Skeletal muscle satellite cell (primary cell): ENCODE results near the gene ICA1L.

Experiments
- H3K27me3 ChIP-seq: 2 replicates; pipeline ENCODE4 v1.7.0; 2013; ENCODE audit warnings: low read length; ENCODE audit not compliant: control insufficient read depth, insufficient read depth
- H3K36me3 ChIP-seq: 2 replicates; pipeline ENCODE4 v1.7.0; 2013; ENCODE audit warnings: mild to moderate bottlenecking, control low read depth, low read length; ENCODE audit not compliant: insufficient read depth
- H3K4me1 ChIP-seq: 2 replicates; pipeline ENCODE4 v1.7.0; 2013; ENCODE audit warnings: low read length; ENCODE audit not compliant: control insufficient read depth, insufficient read depth
- H3K4me2 ChIP-seq: 2 replicates; pipeline ENCODE4 v1.7.0; 2013; ENCODE audit warnings: mild to moderate bottlenecking, low read length
- H3K4me3 ChIP-seq: 2 replicates; pipeline ENCODE4 v1.7.0; 2013; ENCODE audit warnings: low read length
- H3K9ac ChIP-seq: 2 replicates; pipeline ENCODE4 v1.7.0; 2013; ENCODE audit warnings: mild to moderate bottlenecking, low read depth, low read length, moderate library complexity
- H3K9me3 ChIP-seq: replicated peaks from 2 replicates; pipeline ENCODE4 v1.7.0; 2013; ENCODE audit warnings: mild to moderate bottlenecking, control low read depth, low read length

Gene ICA1L

DNA sequence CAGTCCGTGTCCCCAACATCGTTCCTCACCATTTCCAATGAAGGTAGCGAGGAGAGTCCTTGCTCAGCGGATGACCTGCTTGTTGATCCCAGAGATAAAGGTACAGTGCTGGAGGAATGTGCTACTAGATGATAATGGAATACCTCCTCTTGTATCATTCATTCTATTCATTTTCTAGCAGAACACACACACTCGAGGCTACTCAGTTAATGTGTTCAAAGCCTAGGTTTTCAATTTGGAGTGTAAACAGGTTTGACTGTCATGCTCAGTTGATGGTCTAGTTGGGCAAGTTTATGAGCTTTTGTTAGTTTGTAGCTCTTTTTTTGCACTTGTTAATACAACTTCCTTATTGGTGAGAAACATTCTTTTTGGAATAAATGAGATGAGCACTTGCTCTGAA, 114.2 kb downstream of the ICA1L start:
- no peak overlapping the region for H3K9ac ChIP-seq

DNA sequence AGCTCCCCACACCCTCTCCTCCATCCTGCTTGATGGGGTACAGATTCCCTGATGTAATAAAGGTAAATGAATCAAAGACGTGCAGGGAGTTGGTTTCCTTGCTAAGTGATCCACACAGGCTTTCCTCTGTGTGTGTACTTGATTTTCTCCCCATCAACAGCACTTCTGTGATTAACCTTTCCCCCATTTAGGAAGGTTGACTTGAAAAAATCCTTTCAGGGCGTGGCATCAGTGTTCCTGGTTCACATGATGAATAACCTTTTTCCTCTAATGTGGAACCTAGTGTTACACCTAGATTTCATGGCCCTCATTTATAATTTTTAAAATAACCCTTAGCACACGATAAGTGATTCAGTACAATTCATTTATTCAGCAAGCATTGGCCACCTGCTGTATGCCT, 115.0 kb downstream of the ICA1L start:
- Histone ChIP-seq H3K36me3 (no peaks in the 10 kb centered on the region), H3K4me2 (no peak overlapping the region), H3K4me1 (no peaks in the 10 kb centered on the region), H3K4me3 (no peak overlapping the region), H3K9ac (no peak overlapping the region), H3K9me3 (no peaks in the 10 kb centered on the region), H3K27me3 (no peaks in the 10 kb centered on the region)

More for the DNA sequence above, 114.2 kb downstream of the ICA1L start:
- Histone ChIP-seq H3K36me3 (no peaks in the 10 kb centered on the region), H3K4me2 (no peak overlapping the region), H3K27me3 (no peaks in the 10 kb centered on the region), H3K9me3 (no peaks in the 10 kb centered on the region), H3K4me1 (no peaks in the 10 kb centered on the region), H3K4me3 (no peak overlapping the region)

DNA sequence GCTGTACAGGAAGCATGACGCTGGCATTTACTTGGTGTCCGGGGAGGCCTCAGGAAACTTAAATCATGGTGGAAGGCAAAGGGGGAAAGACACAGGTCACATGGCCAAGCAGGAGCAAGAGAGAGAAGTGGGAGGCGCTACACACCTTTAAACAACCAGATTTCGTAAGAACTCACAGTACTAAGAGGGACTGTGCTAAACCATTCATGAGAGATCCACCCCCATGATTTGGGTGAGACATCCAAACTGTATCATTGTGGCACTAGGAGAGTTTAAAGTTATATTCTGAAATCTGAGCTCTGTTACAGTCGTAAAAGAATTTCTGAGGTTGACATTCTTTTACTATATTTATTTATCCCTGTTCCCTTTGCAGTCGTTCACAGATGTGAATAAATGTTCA, 116.6 kb downstream of the ICA1L start:
- no peaks in the 10 kb centered on the region for H3K9me3 ChIP-seq
- no peaks in the 10 kb centered on the region for H3K36me3 ChIP-seq
- no peak overlapping the region for H3K4me2 ChIP-seq
- no peaks in the 10 kb centered on the region for H3K27me3 ChIP-seq
- no peak overlapping the region for H3K9ac ChIP-seq
- H3K4me1 ChIP-seq: no peaks in the 10 kb centered on the region
- no peak overlapping the region for H3K4me3 ChIP-seq

DNA sequence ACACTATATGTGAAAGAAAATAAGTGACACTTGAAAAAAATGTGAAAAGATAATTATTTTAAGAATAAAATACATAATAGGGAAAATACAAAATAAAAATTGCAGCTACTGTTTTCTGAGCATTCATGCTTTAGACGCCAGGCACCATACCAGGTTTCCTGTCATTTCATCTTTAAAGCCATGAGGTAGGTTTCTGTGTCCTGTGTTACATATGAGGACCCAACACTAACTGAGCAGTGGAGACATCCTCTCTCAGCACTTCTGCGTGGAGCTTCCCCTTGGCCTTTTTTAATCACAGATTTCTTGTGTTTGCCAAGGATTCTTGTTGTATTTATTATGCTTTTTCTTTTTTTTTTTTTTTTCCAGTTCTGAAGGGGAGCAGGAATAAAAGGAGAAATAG, 119.5 kb downstream of the ICA1L start:
- Histone ChIP-seq H3K36me3 (no peaks in the 10 kb centered on the region), H3K4me3 (no peak overlapping the region), H3K4me1 (no peaks in the 10 kb centered on the region), H3K4me2 (no peak overlapping the region), H3K9me3 (no peaks in the 10 kb centered on the region), H3K27me3 (no peaks in the 10 kb centered on the region), H3K9ac (no peak overlapping the region)

DNA sequence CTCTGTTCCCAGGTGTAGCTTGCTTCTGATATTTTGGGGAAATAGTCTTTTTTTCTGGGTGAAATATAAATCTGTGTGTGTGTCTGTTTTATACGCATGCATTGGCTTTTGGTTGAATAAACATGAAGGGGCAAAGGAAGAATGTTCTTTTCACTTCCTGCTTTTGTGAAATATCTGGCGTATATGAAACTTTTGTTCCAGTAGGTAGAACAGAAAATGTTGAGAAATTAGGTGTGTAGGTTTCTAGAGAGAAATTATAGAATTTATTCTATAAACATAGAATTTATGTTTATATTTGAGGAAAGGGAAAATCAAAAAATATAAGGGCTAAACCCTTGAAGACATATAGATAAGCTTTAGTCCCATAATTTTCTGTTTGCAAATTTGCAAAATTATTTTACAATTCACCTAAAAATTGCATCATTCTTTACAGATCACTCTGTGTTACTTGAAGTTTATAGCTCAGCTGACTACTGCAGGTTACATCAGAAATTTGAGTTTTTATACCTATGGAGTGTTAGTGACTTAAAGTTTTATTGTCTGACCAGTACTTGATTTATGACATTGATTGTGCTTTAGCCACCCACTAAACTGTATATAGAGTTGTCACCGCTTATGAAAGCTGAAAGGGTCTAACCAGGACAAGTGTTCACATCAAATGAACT, 120.7 kb downstream of the ICA1L start:
- Histone ChIP-seq H3K4me1 (no peaks in the 10 kb centered on the region), H3K9me3 (no peaks in the 10 kb centered on the region), H3K27me3 (no peaks in the 10 kb centered on the region), H3K4me2 (no peak overlapping the region), H3K9ac (no peak overlapping the region), H3K36me3 (no peaks in the 10 kb centered on the region), H3K4me3 (no peak overlapping the region)

DNA sequence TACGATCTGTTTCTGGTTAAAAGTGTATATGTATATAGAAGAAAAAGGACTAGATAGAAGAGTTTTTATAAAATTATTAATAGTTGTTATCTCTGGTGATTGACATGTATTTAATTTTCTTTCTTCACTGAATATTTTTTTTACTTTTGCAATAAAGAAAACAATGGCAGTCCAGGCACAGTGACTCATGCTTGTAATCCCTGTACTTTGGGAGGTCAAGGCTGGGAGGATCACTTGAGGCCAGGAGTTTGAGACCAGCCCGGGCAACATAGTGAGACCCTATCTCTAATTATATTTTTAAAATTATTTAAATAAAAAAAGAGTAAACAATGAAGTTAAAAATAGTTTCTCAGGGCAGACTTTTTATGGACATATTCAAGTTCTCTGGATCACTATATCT, 122.1 kb downstream of the ICA1L start:
- Histone ChIP-seq H3K9me3 (no peaks in the 10 kb centered on the region), H3K4me2 (no peak overlapping the region), H3K27me3 (no peaks in the 10 kb centered on the region), H3K9ac (no peak overlapping the region), H3K4me1 (no peaks in the 10 kb centered on the region), H3K36me3 (no peaks in the 10 kb centered on the region), H3K4me3 (no peak overlapping the region)

DNA sequence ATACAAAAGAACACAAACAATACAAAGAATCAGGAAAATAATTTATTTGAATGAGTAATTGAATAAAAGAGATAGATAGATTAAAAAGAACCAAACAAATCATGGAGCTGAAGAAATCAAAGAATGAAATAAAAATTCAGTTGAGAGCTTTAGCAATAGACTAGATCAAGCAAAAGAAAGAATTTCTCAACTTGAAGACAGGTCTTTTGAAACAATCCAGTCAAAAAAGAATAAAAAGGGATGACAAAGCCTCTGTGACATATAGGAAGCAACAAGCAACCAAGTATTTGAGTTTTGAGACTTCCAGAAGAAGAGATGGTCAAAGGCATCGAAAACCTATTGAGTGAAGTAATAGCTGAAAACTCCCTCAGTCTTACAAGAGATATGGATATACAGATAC, 128.0 kb downstream of the ICA1L start:
- H3K4me2 ChIP-seq: no peak overlapping the region
- H3K4me1 ChIP-seq: no peaks in the 10 kb centered on the region
- no peak overlapping the region for H3K4me3 ChIP-seq
- H3K27me3 ChIP-seq: no peaks in the 10 kb centered on the region
- H3K9me3 ChIP-seq: no peaks in the 10 kb centered on the region
- no peak overlapping the region for H3K9ac ChIP-seq
- H3K36me3 ChIP-seq: no peaks in the 10 kb centered on the region

DNA sequence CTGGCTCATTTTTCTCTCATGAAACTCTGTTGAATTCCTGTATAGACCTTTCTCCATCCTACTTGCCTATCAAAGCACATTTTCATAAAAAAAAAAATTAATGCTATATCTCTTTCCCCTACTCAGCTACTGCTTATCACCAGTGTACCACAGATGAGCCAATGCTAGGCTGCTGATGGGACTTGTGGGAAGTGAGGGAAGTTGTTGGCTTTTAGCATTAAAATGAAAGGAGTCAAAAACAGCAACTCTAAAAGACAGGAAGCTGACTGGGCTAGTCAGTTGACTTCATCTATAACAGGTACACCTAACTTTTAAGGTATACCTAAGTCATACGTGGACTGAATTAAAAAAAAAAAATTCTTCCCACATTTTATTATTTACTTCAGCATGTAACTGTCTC, 134.7 kb downstream of the ICA1L start:
- no peak overlapping the region for H3K4me3 ChIP-seq
- H3K27me3 ChIP-seq: no peaks in the 10 kb centered on the region
- no peaks in the 10 kb centered on the region for H3K36me3 ChIP-seq
- no peaks in the 10 kb centered on the region for H3K4me1 ChIP-seq
- H3K9me3 ChIP-seq: no peaks in the 10 kb centered on the region
- H3K9ac ChIP-seq: no peak overlapping the region
- no peak overlapping the region for H3K4me2 ChIP-seq

DNA sequence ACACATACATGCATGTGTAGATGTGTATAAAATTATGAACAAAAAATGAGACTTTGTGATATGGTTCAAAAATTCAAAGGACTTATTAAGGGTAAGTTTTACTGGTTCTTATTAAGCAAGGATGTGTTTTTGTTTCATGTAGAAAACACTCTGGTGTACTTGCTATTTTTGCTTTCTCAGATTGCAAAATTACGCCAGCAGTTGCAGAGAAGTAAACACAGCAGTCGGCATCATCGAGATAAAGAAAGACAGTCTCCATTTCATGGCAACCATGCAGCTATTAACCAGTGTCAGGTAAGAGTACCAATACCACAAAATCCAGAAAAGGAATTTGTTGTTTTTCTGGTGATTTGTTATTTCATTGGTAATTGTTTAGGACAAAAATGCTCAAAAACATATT, 145.5 kb downstream of the ICA1L start:
- H3K4me2 ChIP-seq: no peak overlapping the region
- H3K36me3 ChIP-seq: no peaks in the 10 kb centered on the region
- H3K9ac ChIP-seq: no peak overlapping the region
- no peaks in the 10 kb centered on the region for H3K27me3 ChIP-seq
- H3K4me3 ChIP-seq: no peak overlapping the region
- peaks cover 5% of the 10 kb centered on the region for H3K4me1 ChIP-seq
- no peaks in the 10 kb centered on the region for H3K9me3 ChIP-seq

DNA sequence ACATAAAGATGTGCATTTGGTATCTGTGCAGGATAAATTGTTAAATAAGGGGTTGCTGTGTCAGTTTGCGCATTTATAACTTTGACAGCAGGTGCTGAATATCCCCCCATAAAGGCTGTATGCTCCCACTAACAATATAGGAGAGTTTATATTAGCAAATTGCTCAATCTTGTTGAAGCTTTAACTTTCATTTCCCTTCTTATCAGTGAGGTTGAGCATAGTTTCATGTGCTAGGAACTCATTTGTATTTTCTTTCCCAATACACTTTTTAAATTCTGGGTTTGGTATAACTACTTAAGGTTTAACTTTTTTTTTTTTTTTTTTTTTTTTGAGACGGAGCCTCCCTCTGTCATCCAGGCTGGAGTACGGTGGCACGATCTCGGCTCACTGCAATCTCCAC, 147.8 kb downstream of the ICA1L start:
- Histone ChIP-seq H3K4me1 (peaks cover 6% of the 10 kb centered on the region), H3K4me2 (no peak overlapping the region), H3K36me3 (no peaks in the 10 kb centered on the region), H3K4me3 (no peak overlapping the region), H3K9ac (no peak overlapping the region), H3K9me3 (no peaks in the 10 kb centered on the region), H3K27me3 (no peaks in the 10 kb centered on the region)
